Measurements from ENCODE around the gene C11orf87.

C11orf87 gene

GRCh38 chr11:109421981-109422869 lies at the start of gene C11orf87:
TSS of gene C11orf87 (plus strand) at chr11:109422190. CDS start at chr11:109423634, 1,444 bp downstream.
- DNase-seq, result no peak

GRCh38 chr11:109374032-109374431 lies 48.0 kb upstream of the C11orf87 start:
- DNase-seq, result no peak

- no peak for DNase-seq
Observed at GRCh38 chr11:109374441-109374840, 47.5 kb upstream of the C11orf87 start.

GRCh38 chr11:109377039-109377742 lies 44.8 kb upstream of the C11orf87 start:
- DNase-seq, result no peak

- DNase-seq, result no peak
Observed at GRCh38 chr11:109378034-109378433, 44.0 kb upstream of the C11orf87 start.

DNA sequence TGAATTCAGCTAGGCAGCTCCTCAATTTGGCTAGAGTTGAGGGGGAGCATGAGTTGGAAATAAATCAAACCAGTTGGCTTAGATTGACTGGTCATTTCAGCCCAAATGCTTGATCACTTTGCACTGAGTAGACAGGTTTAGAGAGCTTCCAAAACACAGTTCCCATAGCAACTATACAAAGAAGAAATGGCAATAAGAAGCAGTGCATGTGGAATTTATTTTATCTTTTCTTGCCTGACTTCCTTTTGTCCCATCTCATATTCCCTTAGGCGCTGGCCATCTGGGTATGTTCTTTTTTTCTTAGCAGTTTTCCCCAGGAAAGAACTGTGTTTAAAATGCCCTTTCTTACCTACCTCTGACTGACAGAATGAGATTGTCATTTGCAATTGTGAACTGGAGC lies 38.7 kb upstream of the C11orf87 start:
- DNase-seq, result no peak

- no peak for DNase-seq
Observed at GRCh38 chr11:109384873-109385272, 37.1 kb upstream of the C11orf87 start.

- no peak for DNase-seq
Observed at GRCh38 chr11:109388982-109389381, 33.0 kb upstream of the C11orf87 start.

- no peak for DNase-seq
Observed at GRCh38 chr11:109390752-109391151, 31.2 kb upstream of the C11orf87 start.

DNA sequence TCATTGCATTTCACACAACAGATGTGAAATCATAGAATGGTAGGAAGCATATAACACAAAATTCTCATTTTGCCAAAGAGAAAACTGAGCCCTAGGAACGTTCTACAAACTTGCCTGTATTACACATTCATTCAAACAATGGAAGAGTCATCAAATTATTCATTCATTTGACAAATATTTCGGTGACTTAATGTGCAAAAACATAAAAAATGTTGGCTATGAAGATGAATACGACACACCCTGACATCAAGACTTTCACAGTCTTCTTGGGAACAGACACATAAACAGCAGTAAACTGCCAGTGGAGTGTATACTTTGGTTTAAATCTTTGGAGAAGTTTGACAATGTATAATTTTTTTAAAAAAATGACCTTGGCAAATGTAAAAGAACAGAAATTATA lies 20.4 kb upstream of the C11orf87 start:
- no peak for DNase-seq

DNA sequence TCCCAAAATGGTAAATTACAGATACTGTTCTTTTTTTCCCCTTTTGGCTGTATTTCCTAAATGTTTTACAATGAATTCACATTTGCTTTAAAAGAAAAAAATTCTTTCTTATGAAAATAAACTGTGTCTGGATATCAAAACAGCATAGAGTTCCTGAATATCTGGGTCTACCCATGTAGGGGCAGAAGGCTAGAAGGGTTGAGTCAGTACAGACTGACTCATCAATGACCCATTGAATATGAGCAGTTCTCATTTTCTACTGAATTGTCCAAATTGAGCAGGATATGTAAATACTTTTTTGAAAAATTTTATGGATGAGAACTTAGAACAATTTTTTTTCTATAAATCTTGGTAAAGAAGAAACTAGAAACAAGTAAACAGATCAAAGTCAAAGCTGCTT lies 16.3 kb upstream of the C11orf87 start:
- DNase-seq, result no peak

DNA sequence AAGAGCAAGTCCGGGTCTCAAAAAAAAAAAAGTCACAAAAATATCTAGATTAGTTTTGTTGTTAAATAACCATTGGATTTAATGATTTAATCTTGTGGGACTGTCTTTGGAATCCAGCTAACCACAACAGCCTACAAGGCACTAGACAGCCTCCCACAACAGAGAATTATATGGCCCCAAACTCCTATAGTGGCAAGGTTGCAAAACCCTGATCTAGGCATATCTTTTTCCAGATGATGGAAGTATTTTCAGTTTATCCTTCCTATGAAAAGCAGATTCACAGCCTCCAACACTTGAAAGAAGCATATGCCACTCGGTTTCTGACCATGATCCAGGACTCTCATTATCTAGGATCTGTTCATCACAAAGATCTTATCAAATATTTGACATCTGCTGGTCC lies 5.4 kb upstream of the C11orf87 start:
- no peak for DNase-seq

- no peak for DNase-seq
Observed at GRCh38 chr11:109422870-109423465, 978 bp downstream of the C11orf87 start.

- DNase-seq, result no peak
Observed at GRCh38 chr11:109423466-109424190, 1.6 kb downstream of the C11orf87 start.

DNA sequence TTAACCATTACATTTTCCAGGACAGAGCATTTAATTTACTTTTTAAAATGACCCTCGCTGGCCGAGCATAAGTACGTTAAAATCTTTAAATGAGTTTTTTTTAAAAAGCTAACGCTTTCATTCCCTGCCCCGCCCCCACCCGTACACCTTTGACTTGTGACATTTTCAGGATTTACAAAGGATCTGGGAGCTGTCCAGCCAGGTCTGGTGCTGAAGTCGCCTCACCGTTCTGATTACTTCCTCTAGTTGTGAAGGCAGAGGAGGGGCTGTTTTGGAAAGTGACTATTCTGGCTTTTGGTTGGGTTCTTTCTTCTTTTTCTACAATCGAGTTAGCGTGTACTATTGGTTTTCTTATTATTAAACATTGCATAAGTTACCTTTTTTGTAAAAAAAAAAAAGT lies 2.9 kb downstream of the C11orf87 start:
- no peak for DNase-seq

GRCh38 chr11:109425554-109425953 lies 3.6 kb downstream of the C11orf87 start:
- no peak for DNase-seq

DNA sequence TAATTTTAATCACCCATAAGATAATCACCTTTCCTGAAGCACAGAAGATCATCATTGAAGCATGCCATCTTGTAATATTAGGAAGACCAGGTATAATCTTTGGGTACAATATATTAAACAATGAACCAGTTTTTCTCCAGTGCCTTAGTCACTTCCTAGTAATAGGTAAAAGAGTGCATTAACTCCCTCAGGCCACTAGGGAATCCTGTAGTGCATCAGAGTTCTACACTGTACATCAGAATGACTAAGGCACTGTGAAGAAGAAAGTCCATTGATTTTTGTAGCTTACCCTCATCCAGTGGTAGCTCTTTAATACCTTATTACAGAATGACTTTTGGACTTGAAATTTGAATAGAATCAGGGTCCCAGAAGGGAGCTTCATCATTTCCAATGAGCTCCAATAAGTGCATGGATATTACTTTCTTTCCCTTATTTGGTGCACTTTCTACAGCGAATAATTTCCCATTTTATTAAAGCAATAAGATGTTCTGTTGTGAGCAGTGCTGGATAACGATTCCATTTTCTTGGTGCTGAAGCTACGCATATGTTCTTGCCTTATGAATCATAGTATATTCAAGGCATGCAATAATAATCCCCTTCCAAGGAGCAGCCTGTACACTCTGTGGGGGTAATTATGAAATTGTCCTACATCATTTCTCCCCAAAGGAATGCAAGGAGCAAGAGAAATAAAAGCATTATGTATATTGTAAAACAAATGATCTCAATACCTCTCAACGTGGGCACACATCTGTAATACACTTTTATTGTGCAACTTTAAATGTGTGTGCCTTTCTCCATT lies 4.7 kb downstream of the C11orf87 start:
- DNase-seq, result no peak

DNA sequence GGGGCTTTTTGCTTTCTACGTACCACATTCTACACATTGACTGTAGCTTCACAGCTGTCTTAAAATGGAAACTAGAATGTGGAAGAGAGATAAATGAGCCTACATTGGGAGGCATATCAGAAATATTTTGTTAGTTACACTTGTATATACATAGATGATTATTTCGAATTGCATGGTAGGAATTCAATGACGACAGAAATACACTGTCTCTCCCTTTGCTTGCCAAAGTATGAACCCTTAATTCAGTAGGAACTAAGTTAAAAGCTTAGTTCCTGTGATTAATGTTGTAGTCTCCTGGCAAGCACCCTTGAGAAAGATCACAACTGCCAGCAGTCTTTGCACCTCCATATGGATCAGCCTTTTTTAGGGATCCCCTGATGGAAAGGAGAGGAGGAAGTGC lies 10.1 kb downstream of the C11orf87 start:
- no peak for DNase-seq

DNA sequence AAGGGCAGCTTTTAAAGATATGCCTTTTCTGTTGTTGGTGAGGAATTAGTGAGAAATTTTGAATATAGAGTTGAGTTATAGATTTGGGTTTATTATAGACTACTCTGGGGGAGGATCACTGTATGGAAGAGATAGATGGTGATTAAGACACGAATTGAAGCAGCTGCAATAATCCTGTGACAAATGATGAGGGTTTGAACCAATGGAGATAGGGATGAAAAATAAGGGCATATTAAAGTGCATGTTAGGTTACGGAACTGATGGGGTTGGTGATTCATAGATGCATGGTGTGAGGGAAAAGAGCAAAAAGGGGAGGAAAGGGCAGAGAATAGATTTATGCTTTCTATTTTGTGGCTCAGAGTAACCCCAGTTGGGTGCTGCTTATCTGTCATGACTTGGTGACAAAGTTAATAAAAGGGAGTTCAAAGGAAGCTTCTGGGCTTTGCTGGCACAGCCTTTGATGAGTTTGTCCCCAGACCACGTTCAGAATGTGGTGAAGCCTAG lies 11.8 kb downstream of the C11orf87 start:
- DNase-seq, result no peak

DNA sequence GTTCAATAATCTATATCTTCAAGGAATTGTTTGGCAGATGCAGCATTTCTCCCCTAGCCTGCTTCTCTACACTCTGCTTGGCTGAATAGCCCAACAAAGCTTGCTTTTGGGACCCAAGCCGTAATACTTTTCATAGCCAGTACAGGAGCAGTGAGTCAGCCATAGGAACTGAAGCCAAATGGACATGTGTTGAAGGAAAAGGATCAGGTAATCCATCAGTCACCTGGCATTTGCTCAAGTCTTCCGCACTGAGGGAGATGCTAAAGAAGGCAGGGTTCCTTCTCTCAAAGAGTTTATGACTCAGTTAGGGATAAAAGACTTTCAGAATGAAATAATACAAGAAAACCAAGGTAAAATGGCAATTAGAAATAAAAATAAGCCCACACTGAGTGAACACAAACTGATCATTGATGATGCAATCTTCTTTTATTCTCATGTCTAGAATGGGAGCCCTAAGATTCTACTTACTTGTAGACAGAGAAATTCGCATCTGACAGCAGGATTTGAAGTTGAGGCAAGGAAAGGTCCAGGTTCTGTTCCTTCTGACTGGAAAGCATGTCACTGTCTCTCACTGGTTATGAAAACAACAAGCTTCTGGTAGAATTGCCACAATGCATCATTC lies 13.2 kb downstream of the C11orf87 start:
- no peak for DNase-seq

DNA sequence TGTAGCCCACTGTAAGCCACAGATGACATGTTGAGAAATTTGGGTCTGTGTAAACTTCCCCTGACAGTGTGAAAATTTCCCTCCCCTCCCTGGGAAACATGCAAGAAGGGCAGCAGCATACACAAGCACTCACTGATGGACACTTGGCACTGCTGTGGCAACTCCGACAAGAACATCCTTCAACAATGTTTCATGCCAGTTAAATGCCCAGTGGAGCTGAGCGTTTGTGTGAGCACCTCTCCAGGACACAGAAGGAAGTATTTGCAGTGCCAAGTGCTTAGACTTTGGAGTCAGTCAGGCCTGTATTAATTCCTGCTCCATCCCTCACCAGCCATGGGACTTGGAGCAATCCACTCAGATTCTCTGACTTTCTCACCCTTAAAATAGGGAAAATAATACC lies 17.7 kb downstream of the C11orf87 start:
- DNase-seq, result no peak

- no peak for DNase-seq
Observed at GRCh38 chr11:109443052-109443451, 21.1 kb downstream of the C11orf87 start.

All from activated CD4-positive, alpha-beta T cell treated with anti-CD3 and anti-CD28 coated beads for 4 hours (primary cell).